HL-60 (cell line): Measurements from ENCODE around the gene NINJ2.

Experiments
- CTCF ChIP-seq: IDR thresholded peaks from one replicate; pipeline ENCODE4 v1.5.1; 2011; ENCODE audit warnings: low read length, control low read depth, inconsistent platforms; ENCODE audit not compliant: insufficient read depth
- GABPA ChIP-seq: IDR thresholded peaks from 2 replicates; pipeline ENCODE4 v1.6.1; 2012; ENCODE audit warnings: low read depth
- POLR2AphosphoS5 ChIP-seq: IDR thresholded peaks from 2 replicates; pipeline ENCODE4 v1.6.1; 2012; ENCODE audit warnings: low read depth
- SPI1 ChIP-seq: IDR thresholded peaks from 2 replicates; pipeline ENCODE4 v1.6.1; 2012; ENCODE audit warnings: low read depth, mild to moderate bottlenecking, borderline replicate concordance

GRCh38 chr12:623172-623864 lies 39.9 kb downstream of the NINJ2 start:
- TF ChIP-seq CTCF (no peak), GABPA (no peak), SPI1 (no peak), POLR2AphosphoS5 (no peak)
